Measurements from ENCODE around the gene CCND2.

The CCND2 gene

DNA sequence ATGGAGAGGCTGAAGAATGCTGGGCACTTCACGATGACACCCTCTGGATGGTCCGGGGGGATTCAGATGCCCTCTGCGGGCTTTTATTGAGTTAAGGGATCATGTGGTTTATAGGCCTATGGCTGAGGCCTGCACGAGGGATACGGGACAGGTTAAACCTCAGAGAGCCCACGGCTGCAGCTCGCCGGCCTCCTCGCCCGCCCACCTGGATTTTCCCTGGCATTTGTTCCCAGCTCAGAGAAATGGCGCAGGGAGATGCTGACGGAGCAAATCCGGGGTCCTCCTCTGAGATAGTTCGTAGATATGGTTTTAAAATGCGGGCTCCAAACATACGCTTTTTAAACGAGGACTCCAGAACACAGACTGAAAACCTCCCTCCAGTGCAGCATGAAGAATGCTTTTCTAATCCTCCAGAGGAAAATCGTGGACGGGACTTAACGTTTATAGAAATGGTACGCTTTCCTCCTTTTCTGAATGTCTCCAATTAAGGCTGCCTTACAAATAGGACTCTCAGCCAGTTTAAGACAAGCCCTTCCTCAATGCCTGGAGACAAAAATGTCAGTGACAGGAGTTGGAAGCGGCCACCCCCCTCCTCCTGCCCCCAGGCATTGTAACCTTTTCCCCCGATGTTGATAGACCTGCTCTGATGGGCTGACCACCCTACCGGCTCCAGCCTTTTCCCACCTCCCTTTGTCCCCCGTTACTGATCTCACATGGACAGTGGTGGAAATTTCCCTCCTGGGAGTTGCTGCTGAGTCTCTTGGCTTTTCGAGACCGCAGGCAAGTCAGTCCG is 16.6 kb downstream of the CCND2 start:
- no peak for DNase-seq (ENCODE audit: low read depth in 1 of 2, low spot score in 1 of 2)

DNA sequence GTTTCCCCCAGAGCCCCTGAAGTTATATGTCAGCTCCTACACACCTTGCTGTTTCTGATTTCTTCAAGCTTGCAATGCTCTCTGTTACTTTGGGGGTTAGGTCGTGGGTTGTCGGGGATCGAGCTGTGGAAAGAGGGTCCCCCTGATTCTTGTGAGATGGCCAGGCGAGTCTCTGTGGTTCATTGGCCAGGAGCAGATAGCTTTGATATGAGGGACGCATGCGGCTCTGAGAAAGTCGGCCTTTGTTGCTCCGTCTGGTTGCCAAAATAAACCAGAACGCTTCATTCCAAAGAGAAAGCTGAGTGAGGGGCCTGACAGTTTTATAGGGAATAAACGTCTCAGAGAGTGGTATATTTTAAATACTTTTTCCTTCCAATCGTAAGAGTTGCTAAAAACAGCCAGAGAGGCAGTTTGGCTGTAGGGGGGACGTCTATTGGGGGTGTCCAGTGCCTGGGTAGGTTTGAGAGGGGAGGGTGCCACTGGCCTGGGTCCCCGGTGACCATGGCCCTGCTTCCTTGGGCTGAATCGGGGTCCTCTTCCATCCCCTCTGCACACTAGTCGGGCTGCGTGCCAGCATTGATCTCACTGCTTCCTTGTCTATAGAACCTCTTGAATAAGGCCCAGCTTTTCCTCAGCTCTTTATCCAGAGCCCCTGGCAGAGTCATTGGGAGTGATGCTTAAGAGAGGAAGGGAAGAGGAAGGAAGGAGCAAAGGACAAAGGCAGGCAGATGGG is 18.9 kb downstream of the CCND2 start:
- no peak for DNase-seq (ENCODE audit: low read depth in 1 of 2, low spot score in 1 of 2)

DNA sequence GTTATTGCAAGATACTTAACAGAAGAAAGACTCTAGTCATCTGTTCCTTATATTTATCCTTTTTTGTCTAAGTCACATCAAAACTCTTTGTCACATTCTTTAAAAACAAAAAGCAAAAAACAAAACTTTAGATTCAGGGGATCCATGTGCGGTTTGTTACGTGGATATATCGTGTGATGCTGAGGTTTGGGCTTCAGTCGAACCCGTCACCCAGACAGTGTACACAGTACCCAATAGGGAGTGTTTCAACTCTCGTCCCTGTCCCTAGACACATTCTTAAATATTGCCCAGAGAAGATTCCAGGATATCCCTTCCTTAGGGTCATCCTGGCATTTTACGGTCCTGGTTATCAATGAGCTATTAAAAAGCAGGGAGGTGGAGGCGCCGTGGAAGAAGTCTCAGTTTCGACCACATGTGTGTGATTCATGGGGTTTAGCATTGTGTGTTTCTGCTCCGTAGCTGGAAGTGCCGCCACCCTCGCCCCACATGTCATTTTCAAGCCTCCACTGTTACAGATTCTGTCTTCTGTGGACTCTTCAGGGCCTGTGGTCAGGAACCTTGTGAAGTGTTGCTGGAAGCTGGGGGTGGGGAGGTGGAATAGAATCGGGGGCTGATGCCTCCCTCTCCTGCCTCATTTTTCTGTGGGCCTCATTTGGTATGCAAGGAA is 19.9 kb downstream of the CCND2 start:
- DNase-seq (ENCODE audit: low read depth in 1 of 2, low spot score in 1 of 2) = no peak

DNA sequence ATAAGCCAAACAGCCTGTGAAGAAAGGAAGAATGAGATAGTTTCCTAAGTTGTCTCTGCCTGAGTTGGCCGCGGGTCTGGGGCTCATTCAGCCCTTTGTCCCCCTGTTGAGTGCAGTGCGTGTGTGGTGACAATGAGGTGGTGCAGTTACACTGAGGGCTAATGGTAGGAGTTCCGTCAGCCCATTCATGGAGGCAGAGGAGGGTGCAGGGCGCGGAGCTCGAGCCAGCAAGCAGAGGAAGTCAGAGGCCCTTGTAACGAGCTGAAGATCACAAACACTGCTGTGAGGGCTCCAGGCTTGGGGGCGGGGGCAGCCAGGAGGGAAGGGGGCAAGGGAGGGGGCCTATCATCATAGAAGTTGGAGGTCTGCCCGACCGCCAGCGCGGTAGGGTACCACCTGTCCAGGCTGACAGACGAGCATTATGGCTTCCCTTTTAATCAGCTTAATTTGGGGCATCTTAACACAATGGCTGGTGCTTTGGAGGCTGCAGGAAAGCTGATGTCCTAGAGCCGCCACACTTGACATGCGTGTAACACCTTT is 20.5 kb downstream of the CCND2 start:
- no peak for DNase-seq (ENCODE audit: low read depth in 1 of 2, low spot score in 1 of 2)

DNA sequence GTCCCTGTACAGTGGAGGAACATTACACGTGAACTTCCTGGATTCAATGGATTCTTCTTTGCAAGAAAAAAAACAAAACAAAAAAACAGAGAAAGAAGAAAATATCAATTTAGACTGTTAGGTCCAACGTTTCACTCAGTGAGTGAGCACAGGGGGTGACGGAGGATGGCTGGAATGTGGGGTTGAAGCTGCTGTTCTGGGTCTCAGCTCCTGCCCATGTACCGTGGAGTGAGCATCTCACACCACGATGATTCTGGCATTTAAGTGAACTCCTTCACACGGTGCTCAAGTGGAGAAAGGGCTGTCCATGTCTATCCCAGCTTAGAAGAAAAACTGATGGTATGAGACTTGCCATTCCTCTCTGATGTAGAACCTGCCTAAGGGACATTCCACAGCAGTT is 23.2 kb downstream of the CCND2 start:
- no peak for DNase-seq (ENCODE audit: low read depth in 1 of 2, low spot score in 1 of 2)

DNA sequence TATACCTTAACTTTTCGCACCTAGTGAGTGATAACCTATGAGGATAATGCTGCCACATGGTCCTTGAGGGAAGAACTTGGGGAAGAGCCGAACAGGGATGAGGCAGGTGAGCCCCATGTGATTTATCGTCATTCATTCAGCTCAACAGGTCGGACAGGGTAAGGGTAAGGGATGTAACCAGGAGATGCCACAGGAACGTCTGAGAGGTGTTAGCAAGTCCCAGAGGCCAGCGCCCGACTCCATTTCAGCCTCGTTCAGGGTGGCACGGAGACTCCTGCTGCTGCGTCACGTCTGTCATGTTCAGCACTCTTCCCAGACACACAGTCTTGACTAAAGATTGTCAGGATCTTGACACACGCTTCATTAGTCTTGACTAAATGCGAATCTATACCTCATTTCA is 24.1 kb downstream of the CCND2 start:
- no peak for DNase-seq (ENCODE audit: low read depth in 1 of 2, low spot score in 1 of 2)

DNA sequence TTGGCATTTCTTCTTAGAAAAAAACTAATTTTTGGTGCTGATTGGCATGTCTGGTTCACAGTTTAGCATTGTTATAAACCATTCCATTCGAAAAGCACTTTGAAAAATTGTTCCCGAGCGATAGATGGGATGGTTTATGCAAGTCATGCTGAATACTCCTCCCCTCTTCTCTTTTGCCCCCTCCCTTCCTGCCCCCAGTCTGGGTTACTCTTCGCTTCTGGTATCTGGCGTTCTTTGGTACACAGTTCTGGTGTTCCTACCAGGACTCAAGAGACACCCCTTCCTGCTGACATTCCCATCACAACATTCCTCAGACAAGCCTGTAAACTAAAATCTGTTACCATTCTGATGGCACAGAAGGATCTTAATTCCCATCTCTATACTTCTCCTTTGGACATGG is 27.3 kb downstream of the CCND2 start:
- no peak for DNase-seq (ENCODE audit: low read depth in 1 of 2, low spot score in 1 of 2)

DNA sequence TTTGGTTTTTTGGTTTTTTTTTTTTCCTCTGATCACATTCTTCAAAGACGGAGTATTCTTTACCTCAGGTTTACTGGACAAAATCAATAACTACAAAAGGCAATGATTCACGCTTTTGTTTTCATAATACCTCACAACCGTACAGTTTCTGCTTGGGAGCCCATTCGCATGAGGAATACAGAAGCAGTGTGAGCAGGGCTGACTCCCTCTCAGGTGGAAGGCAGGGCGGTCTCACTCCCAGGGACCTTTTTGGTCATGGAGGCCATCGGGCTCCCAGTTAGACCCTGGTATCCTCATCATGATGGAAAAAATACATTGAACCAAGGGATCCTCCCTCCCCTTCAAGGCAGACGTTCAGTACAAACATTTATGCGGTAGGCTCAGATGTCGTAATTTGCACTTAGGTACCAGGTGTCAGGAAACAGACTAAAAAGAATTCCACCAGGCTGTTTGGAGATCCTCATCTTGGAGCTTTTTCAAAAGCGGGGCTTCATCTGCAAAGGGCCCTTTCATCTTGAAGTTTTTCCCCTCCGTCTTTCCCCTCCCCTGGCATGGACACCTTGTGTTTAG is 28.5 kb downstream of the CCND2 start:
- DNase-seq (ENCODE audit: low read depth in 1 of 2, low spot score in 1 of 2) = no peak

DNA sequence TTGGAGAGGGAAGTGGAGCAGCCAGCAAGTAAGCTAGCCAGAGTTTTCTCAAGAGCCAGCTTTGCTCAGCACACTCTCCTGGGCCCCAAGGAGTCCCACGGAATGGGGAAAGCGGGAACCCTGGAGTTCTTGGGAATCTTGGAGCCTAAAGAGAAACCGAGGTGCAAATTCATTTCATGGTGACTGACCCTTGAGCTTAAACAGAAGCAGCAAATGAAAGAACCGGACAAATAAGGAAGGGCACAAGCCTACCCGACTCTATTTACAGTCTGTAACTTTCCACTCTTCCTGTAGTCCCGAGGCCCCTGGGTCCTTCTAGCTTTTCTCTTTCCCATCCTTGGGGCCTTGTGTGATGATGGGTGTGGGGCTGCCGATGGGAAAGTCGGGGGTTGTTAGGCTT is 29.3 kb downstream of the CCND2 start:
- DNase-seq (ENCODE audit: low read depth in 1 of 2, low spot score in 1 of 2) = no peak

DNA sequence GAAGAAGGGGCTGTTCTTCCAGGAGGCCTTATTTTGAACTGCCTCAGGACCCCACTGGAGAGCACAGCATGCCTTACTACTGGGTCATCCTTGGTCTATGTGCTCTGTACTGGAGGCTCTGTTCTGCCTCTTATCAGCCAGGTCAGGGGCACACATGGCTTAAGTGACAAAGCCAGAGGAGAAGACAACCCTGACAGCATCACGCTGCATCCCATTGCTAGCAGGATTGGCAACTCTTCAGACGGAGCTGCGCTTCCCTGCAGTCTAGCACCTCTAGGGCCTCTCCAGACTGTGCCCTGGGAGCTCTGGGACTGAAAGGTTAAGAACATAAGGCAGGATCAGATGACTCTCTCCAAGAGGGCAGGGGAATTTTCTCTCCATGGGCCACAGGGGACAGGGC is 30.2 kb downstream of the CCND2 start:
- no peak for DNase-seq (ENCODE audit: low read depth in 1 of 2, low spot score in 1 of 2)

DNA sequence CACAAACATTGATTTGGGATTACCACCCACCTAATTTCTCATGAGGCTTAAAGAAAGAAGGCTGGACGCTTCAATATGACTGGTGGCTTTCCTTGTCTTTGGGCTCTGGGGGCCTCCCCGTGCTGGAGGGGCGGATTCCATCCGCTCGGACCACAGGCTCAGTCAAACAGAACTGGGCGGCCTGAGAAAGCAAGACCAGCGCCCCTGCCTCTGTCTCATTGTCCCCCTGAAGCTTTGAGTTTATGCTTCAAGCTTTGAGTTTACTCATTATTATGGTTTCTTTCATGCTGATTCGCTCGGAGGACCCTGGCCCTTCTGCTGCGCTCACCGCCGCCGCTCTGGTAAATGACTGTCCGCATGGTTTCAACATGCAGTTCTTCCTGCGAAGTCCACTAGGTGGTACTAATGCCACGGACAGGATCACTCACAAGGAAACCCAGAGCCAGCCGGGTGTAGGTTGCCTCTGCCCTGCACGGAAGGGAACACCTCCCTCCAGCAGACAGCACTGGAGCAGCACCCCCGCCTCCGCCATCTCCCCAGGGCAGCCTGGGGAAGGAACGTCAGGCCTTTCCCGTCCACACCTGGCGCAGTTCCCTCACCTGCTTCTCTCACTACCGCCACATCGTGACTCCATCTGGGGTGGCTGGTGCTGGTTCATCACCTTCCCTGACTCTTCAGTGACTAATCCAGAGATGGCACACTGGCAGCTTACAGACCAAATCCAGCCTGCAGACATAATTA is 34.2 kb downstream of the CCND2 start:
- no peak for DNase-seq (ENCODE audit: low read depth in 1 of 2, low spot score in 1 of 2)

DNA sequence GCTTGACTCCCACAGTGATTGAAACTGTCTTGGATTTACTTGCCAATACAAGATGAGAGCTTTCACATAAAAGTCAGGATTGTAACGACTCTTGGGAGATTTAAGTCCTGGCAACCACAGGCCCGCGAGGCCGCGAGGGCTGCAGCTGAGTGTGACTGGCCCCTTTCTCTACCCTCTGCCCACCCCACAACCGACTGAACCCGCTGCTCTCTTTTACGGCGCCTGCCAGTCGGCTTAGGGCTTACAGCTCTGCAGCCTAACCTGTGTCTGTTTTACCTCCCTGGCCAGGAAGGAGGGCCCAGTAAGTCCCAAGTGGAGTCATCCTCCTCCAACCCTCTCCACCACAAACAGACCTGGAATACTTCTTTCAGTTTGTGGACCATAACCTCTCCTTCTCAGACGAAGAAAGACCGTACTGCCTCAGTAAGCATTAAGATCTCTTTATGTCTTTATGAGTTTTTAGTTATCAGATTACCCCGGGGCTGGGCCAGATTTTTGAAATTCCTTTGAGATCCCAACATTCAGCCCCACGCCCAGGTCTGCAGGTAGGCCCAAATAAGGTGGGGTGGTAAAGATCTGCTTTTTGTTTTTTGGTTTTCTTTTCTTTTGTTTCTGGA is 34.9 kb downstream of the CCND2 start:
- DNase-seq (ENCODE audit: low read depth in 1 of 2, low spot score in 1 of 2) = no peak

DNA sequence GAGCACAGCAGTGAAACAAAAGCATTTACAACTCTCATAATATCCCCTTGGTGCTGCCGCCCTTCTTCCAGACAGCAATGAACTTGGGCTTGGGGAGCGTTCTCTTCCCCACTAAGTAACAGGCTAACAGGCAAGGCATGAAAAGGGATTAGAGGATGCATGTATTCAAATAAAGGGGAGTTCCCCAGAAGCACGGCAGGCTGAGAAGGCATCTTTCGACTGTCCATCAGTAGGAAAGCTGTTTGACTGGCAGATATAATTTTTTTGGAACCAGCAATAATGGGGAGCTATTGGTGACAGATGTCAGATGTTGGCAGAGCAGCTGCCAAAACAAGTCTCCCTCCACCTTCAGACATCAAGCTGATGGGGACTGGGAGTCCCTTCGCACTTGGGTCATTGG is 38.2 kb downstream of the CCND2 start:
- no peak for DNase-seq (ENCODE audit: low read depth in 1 of 2, low spot score in 1 of 2)

DNA sequence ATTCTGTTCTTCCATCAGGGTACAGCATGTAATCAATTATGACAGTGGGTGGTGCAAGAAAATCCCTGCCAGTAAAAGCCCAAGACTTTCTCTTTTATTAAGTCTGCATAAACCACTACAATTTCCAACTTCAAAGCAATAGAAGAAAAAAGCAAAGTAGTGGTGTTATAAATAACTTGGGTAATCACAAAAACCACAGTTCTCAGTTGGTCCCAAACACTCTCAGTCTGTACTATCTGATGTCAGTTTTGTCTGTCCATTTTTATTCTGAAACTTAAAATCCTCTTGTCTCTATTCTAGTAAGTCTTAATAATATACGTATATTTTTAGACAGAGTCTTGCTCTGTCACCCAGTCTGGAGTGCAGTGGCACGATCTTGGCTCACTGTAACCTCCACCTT is 38.7 kb downstream of the CCND2 start:
- DNase-seq (ENCODE audit: low read depth in 1 of 2, low spot score in 1 of 2) = no peak

DNA sequence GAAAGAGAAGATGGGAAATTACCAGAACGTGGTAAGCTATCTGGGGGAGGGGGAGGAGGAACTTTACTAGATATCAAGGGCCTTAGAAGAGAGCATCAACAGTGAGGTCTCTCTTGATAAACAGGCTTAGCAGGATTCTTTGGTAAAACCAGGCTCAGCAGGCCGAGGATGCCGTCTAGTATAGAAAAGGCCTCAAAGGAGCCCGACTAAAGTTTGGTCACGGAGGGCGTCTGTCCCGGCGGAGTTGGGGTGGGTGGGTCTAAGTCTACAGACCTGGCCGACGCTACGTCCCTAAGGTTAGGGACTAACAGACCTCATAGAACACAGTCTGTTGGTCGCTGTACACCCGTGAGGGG is 46.9 kb downstream of the CCND2 start:
- DNase-seq (ENCODE audit: low read depth in 1 of 2, low spot score in 1 of 2) = no peak

DNA sequence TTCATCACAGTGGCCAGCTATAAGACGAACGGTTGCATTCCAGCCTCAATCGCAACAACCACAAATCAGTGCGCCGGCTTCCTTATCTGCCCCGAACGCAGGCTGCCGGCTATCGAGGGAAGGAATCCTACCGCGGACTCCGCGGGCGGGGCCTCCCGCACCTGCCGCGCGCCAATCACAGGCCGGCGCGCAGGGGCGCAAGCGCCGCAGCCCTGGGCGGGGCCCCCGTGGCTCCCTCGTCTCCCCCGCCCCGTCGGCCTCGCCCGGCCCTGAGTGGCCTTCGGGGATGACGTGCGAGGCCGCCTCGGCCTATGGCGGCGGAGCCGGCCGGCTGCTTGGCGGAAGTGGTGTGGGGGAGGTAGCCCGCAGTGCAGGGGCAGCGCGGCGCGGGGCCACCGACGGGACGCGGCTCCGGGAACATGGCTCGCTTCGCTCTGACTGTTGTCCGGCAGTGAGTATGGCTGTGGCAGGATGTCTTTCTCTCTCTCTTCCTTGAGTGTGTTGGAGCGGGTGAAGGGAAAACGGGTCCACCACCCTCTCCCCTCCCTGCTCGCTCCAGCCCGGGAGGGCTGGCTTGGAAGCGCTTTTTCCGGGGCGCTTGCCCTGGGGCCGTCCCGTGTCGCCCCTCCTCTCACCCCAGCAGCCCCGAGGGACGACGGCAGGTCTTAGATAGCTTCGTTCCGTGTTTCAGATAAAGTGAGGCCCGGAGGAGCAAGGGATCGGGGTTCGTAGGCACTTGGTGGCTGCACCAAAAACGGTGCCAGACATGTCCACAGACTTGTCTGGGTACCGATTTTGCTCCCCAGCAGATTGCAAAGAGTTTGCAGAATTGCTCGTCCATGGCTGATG is 47.5 kb downstream of the CCND2 start, which contains the start of gene TIGAR:
Gene TIGAR, plus strand, starts transcription at position 361 of the 849 bp plus-strand sequence. Its CDS starts 59 bp downstream, at position 420.
- DNase-seq (ENCODE audit: low read depth in 1 of 2, low spot score in 1 of 2) = peak; percentile 84 to 87

DNA sequence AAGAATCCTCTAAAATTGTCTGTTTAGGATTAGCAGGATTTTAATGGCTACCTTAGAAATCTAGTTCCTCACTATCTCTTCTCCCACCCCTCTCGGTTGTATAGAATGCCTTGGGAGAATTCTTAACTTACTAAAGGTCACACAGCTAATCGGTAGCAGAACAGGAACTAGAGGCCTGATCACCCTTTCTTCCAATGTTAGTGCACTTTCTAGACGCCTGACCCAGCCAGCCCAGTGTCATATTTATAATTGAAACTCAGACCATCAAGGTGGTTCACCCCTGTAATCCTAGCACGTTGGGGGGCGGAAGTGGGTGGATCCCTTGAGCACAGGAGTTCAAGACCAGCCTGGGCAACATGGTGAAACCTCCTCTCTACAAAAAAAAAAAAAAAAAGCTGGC is 49.2 kb downstream of the CCND2 start:
- DNase-seq (ENCODE audit: low read depth in 1 of 2, low spot score in 1 of 2) = no peak

Data from stimulated activated CD4-positive, alpha-beta T cell treated with anti-CD3 and anti-CD28 coated beads, Interleukin-15, amount 100 ng/mL, for 1 hour (primary cell).